NCI-H748 treated with DMSO at 0.1 percent for 48 hours (cell line): ENCODE data around the gene LPIN3.

Source experiments
- DNase-seq: peaks from one replicate; lab custom pipeline; 2025; lab: John Stamatoyannopoulos, UW

The LPIN3 gene

GRCh38 chr20:41393705-41394066 is 53.1 kb downstream of the LPIN3 start:
- no peak for DNase-seq

- DNase-seq: no peak
Measured at GRCh38 chr20:41394081-41394480, 53.5 kb downstream of the LPIN3 start.

GRCh38 chr20:41394931-41395666 is 54.5 kb downstream of the LPIN3 start:
- DNase-seq: no peak

DNA sequence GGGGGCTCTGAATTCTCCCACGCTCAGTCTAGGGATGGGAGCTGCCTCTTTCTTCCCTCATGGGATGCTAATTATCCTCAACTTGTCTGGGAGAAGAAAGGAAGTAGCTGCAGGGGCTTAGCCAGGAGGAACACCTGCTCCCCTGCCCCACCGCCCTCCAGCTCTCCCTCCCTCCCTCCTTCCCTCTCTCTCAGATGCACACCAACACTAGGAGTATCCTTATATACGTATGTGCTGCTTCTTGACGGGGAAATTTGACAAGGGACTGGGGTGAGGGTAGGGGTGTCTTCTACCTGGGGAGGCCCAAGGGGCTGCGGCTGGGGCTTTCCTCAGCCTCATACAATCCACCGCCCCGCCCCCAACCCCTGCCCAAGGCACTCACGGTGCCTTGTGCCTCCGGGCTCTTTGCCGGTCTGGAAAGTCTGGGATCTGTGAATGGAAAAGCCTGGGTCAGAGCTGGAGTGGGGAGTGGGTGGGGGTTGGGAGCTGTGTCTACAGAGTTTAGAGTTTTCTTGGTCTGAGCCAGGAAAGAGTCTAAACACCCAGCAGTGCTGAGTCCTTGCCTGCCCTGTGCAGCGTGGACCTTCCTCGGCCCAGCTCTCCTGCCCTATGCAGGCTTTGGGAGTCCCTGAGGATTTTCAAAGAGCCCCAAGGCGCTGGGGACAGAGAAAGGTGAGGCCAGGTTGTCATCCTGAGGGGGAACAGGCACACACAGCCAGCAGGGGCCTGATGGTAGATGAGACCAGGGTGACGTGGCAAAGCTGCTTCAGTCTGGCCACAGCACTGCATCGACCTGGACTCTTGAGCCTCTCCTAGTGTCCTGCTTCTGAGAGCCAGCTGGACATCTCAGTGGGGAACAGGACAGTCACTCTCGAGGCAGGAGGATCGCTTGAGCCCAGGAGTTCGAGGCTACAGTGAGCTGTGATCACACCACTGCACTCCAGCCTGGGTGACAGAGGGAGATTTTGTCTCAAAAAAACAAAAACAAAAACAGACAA is 55.3 kb downstream of the LPIN3 start:
- DNase-seq: no peak

- no peak for DNase-seq
Measured at GRCh38 chr20:41398408-41398807, 57.8 kb downstream of the LPIN3 start.

GRCh38 chr20:41403604-41404003 is 63.0 kb downstream of the LPIN3 start:
- no peak for DNase-seq

DNA sequence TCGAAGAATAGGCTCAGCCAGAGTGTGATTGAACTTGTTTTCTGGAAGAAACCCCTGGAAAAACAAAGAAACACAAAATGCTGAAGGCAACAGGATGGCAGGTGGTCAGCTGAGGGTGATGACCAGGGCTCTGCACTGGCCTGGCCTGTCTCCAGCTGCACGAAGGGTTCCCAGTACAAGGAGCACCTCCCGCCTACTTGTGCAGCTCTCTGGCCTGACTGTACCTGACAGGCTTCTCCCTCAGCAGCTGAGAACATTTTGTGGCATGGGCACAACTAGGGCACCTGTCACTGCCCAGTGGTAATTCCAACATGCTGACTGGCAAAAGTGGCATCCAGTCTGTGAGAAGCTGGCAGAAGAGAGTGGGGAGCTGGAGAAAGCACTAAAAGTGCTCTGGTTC is 64.8 kb downstream of the LPIN3 start:
- no peak for DNase-seq

- DNase-seq: no peak
Measured at GRCh38 chr20:41406353-41406752, 65.7 kb downstream of the LPIN3 start.

DNA sequence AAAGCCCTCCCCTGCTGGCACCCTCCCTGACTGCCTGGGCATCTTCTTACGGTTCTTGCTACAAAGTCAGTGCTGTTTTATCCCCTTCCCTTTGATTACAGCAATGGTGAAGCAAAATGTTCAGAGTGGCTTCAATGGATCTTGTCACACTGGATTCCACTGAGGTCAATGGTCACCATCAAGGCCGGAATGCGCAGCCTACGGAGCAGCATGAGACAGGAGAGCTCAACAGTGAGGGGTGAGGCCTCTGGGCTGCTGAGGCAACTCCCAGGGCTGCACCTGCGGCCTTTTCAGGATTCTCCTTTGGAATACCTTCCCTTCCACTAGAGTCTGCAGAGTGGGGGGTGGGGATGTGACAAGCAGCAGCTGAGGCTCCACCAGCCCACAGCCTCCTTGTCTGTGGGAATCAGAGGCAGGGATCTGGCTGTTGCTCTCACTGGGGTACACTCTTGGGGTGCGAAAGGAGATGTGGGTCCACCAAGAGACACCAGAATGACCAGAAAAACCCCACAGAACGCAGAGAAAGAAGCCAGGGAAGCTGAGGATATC is 66.3 kb downstream of the LPIN3 start:
- DNase-seq: no peak

GRCh38 chr20:41407607-41408006 is 67.0 kb downstream of the LPIN3 start:
- no peak for DNase-seq

GRCh38 chr20:41408156-41408794 is 67.7 kb downstream of the LPIN3 start:
- no peak for DNase-seq

- DNase-seq: no peak
Measured at GRCh38 chr20:41408986-41409385, 68.4 kb downstream of the LPIN3 start.
